K562 (cell line): ENCODE data around the gene MMRN1.

ENCODE experiments used
- CHD1 ChIP-seq: fragments of 200-600 bp; sonication (generic); IDR thresholded peaks from one replicate; pipeline ENCODE4 v1.6.1; 2012; ENCODE audit warnings: mild to moderate bottlenecking, moderate library complexity, low read length, inconsistent platforms
- CTCF ChIP-seq, 3 experiments: IDR thresholded peaks in 2 of 3; conservative IDR thresholded peaks in 1 of 3; 2 replicates each; pipeline ENCODE4 v1.5.1; 2011 to 2012; ENCODE audit warnings: low read length in 3 of 3, mild to moderate bottlenecking in 3 of 3, control low read depth in 2 of 3, improper control_type of control experiment in 1 of 3, inconsistent platforms in 1 of 3, low read depth in 1 of 3, mixed read lengths in 1 of 3, moderate library complexity in 1 of 3; ENCODE audit not compliant: insufficient read depth in 2 of 3
- EZH2 ChIP-seq: IDR thresholded peaks from 2 replicates; pipeline ENCODE4 v1.6.1; 2012; ENCODE audit warnings: low read depth, mild to moderate bottlenecking, inconsistent platforms, low read length, borderline replicate concordance
- KDM1A ChIP-seq, 2 experiments: fragments of 450-650 bp; IDR thresholded peaks; 2 replicates each; pipeline ENCODE4 v1.6.1; 2016; ENCODE audit warnings: mild to moderate bottlenecking in 2 of 2

GRCh38 chr4:89942811-89943210 is 48.2 kb downstream of the MMRN1 start:
- TF ChIP-seq CTCF (IDR thresholded peaks at IDR 0.05 in 2 of 3, conservative IDR thresholded peaks at IDR 0.05 in 1 of 3; ENCODE audit: insufficient read depth in 2 of 3, low read depth in 1 of 3, low read length in 3 of 3) = no peak
- no peak for TF ChIP-seq EZH2
- TF ChIP-seq KDM1A (IDR thresholded peaks at IDR 0.05) = no peak
- no peak for TF ChIP-seq CHD1
